K562 (cell line): Measurements from ENCODE around the gene SCN8A.

Experiments used
- TF ChIP-seq, protein P1 (sequence below), 3 experiments: IDR thresholded peaks in 2 of 3; conservative IDR thresholded peaks in 1 of 3; 2 replicates each; pipeline ENCODE4 v1.5.1; 2011 to 2012; ENCODE audit warnings: low read length in 3 of 3, mild to moderate bottlenecking in 3 of 3, control low read depth in 2 of 3, improper control_type of control experiment in 1 of 3, inconsistent platforms in 1 of 3, low read depth in 1 of 3, mixed read lengths in 1 of 3, moderate library complexity in 1 of 3; ENCODE audit not compliant: insufficient read depth in 2 of 3
- TF ChIP-seq, protein P2 (sequence below): fragments of 450-650 bp; IDR thresholded peaks from 2 replicates; pipeline ENCODE4 v1.6.1; 2016; ENCODE audit warnings: mild to moderate bottlenecking
- TF ChIP-seq, protein P3 (sequence below): sonication (generic); formaldehyde crosslinking; IDR thresholded peaks from 2 replicates; pipeline ENCODE4 v1.8.1; 2023; ENCODE audit warnings: missing genetic modification reagents, mild to moderate bottlenecking, borderline replicate concordance

DNA sequence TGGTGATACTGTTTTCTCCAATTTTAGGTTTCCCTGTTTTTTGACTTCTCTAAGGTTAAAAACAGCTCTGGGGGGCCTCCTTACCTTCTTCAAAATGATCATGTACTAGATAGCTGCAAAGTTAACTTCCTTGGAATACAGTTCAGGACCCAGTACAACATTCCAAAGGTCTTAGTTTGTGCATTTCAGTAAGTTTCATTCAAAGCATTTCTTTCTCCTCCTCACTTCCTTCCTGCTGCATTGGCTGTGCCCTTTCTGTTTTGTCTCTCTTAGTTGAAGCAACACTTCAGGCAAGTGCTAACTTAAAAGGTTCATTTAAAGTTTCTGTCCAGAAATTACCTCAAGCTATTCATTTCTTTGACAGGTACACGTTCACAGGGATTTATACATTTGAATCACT is 95.7 kb downstream of the SCN8A start:
- TF ChIP-seq, protein P1, sequence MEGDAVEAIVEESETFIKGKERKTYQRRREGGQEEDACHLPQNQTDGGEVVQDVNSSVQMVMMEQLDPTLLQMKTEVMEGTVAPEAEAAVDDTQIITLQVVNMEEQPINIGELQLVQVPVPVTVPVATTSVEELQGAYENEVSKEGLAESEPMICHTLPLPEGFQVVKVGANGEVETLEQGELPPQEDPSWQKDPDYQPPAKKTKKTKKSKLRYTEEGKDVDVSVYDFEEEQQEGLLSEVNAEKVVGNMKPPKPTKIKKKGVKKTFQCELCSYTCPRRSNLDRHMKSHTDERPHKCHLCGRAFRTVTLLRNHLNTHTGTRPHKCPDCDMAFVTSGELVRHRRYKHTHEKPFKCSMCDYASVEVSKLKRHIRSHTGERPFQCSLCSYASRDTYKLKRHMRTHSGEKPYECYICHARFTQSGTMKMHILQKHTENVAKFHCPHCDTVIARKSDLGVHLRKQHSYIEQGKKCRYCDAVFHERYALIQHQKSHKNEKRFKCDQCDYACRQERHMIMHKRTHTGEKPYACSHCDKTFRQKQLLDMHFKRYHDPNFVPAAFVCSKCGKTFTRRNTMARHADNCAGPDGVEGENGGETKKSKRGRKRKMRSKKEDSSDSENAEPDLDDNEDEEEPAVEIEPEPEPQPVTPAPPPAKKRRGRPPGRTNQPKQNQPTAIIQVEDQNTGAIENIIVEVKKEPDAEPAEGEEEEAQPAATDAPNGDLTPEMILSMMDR (IDR thresholded peaks at IDR 0.05 in 2 of 3, conservative IDR thresholded peaks at IDR 0.05 in 1 of 3; ENCODE audit: insufficient read depth in 2 of 3, low read depth in 1 of 3, low read length in 3 of 3): no peak
- TF ChIP-seq, protein P2, sequence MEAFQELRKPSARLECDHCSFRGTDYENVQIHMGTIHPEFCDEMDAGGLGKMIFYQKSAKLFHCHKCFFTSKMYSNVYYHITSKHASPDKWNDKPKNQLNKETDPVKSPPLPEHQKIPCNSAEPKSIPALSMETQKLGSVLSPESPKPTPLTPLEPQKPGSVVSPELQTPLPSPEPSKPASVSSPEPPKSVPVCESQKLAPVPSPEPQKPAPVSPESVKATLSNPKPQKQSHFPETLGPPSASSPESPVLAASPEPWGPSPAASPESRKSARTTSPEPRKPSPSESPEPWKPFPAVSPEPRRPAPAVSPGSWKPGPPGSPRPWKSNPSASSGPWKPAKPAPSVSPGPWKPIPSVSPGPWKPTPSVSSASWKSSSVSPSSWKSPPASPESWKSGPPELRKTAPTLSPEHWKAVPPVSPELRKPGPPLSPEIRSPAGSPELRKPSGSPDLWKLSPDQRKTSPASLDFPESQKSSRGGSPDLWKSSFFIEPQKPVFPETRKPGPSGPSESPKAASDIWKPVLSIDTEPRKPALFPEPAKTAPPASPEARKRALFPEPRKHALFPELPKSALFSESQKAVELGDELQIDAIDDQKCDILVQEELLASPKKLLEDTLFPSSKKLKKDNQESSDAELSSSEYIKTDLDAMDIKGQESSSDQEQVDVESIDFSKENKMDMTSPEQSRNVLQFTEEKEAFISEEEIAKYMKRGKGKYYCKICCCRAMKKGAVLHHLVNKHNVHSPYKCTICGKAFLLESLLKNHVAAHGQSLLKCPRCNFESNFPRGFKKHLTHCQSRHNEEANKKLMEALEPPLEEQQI: no peak
- TF ChIP-seq, protein P3, sequence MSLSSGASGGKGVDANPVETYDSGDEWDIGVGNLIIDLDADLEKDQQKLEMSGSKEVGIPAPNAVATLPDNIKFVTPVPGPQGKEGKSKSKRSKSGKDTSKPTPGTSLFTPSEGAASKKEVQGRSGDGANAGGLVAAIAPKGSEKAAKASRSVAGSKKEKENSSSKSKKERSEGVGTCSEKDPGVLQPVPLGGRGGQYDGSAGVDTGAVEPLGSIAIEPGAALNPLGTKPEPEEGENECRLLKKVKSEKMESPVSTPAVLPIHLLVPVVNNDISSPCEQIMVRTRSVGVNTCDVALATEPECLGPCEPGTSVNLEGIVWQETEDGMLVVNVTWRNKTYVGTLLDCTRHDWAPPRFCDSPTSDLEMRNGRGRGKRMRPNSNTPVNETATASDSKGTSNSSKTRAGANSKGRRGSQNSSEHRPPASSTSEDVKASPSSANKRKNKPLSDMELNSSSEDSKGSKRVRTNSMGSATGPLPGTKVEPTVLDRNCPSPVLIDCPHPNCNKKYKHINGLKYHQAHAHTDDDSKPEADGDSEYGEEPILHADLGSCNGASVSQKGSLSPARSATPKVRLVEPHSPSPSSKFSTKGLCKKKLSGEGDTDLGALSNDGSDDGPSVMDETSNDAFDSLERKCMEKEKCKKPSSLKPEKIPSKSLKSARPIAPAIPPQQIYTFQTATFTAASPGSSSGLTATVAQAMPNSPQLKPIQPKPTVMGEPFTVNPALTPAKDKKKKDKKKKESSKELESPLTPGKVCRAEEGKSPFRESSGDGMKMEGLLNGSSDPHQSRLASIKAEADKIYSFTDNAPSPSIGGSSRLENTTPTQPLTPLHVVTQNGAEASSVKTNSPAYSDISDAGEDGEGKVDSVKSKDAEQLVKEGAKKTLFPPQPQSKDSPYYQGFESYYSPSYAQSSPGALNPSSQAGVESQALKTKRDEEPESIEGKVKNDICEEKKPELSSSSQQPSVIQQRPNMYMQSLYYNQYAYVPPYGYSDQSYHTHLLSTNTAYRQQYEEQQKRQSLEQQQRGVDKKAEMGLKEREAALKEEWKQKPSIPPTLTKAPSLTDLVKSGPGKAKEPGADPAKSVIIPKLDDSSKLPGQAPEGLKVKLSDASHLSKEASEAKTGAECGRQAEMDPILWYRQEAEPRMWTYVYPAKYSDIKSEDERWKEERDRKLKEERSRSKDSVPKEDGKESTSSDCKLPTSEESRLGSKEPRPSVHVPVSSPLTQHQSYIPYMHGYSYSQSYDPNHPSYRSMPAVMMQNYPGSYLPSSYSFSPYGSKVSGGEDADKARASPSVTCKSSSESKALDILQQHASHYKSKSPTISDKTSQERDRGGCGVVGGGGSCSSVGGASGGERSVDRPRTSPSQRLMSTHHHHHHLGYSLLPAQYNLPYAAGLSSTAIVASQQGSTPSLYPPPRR (CRISPR knock-in tag): no peak
